Neuronal stem cell (in vitro differentiated cells): ENCODE measurements around the gene PADI6.

Experiments used
- DNase-seq: peaks from one replicate; pipeline ENCODE4 v3.0.0-alpha.2; 2013; ENCODE audit warnings: low spot score
- H2AFZ ChIP-seq: one replicate; pipeline ENCODE4 v1.6.1; 2013; ENCODE audit warnings: mild to moderate bottlenecking, low read length, inconsistent platforms
- H2AK5ac ChIP-seq: 2 replicates; pipeline ENCODE4 v1.6.1; 2013; ENCODE audit warnings: low read depth, mild to moderate bottlenecking, inconsistent platforms, low read length, moderate library complexity, mixed read lengths
- H2BK120ac ChIP-seq: 2 replicates; pipeline ENCODE4 v1.6.1; 2013; ENCODE audit warnings: low read depth, mild to moderate bottlenecking, inconsistent platforms, low read length, moderate library complexity, mixed read lengths
- H2BK12ac ChIP-seq: one replicate; pipeline ENCODE4 v1.6.1; 2013; ENCODE audit warnings: low read length, inconsistent platforms
- H2BK15ac ChIP-seq: 2 replicates; pipeline ENCODE4 v1.6.1; 2013; ENCODE audit warnings: mild to moderate bottlenecking, low read length, inconsistent platforms, mixed read lengths
- H2BK5ac ChIP-seq: one replicate; pipeline ENCODE4 v1.6.1; 2013; ENCODE audit warnings: inconsistent platforms, mild to moderate bottlenecking, low read length, moderate library complexity
- H3K14ac ChIP-seq: one replicate; pipeline ENCODE4 v1.6.1; 2013; ENCODE audit warnings: low read length, inconsistent platforms
- H3K18ac ChIP-seq: 2 replicates; pipeline ENCODE4 v1.6.1; 2013; ENCODE audit warnings: low read length, inconsistent platforms
- H3K23ac ChIP-seq: 2 replicates; pipeline ENCODE4 v1.6.1; 2013; ENCODE audit warnings: low read depth, mild to moderate bottlenecking, mixed read lengths, low read length, inconsistent platforms; ENCODE audit not compliant: poor library complexity
- H3K27ac ChIP-seq: replicated peaks from 3 replicates; pipeline ENCODE4 v1.5.1; 2013; ENCODE audit warnings: low read length, inconsistent platforms
- H3K27me3 ChIP-seq, 3 experiments: 2 replicates each; pipeline ENCODE4 v1.6.1; 2013; ENCODE audit warnings: low read length in 3 of 3, mild to moderate bottlenecking in 2 of 3, inconsistent platforms in 1 of 3, low read depth in 1 of 3, mixed read lengths in 1 of 3, moderate library complexity in 1 of 3; ENCODE audit not compliant: control insufficient read depth in 3 of 3, insufficient read depth in 3 of 3
- H3K36me3 ChIP-seq, 2 donors: replicated peaks in 1 of 2; 2 replicates each; pipeline ENCODE4 v1.6.1; 2013; ENCODE audit warnings: low read length in 2 of 2; ENCODE audit not compliant: control insufficient read depth in 2 of 2, insufficient read depth in 2 of 2
- H3K4ac ChIP-seq: 2 replicates; pipeline ENCODE4 v1.6.1; 2013; ENCODE audit warnings: inconsistent platforms, mild to moderate bottlenecking, low read length, moderate library complexity
- H3K4me1 ChIP-seq, 2 donors: 1 replicate in 1 of 2; 2 replicates in 1 of 2; pipeline ENCODE4 v1.6.1; 2013; ENCODE audit warnings: low read length in 2 of 2, low read depth in 1 of 2; ENCODE audit not compliant: control insufficient read depth in 2 of 2, insufficient read depth in 1 of 2
- H3K4me2 ChIP-seq: one replicate; pipeline ENCODE4 v1.6.1; 2013; ENCODE audit warnings: mild to moderate bottlenecking, low read length, inconsistent platforms; ENCODE audit not compliant: insufficient read depth, poor library complexity, severe bottlenecking
- H3K4me3 ChIP-seq, 2 donors: 2 replicates each; pipeline ENCODE4 v1.5.1; 2013; ENCODE audit warnings: low read length in 2 of 2, mild to moderate bottlenecking in 2 of 2, inconsistent platforms in 1 of 2, moderate library complexity in 1 of 2
- H3K79me1 ChIP-seq: one replicate; pipeline ENCODE4 v1.6.1; 2013; ENCODE audit warnings: low read depth, mild to moderate bottlenecking, inconsistent platforms, low read length, moderate library complexity
- H3K9ac ChIP-seq: one replicate; pipeline ENCODE4 v1.6.1; 2013; ENCODE audit warnings: mild to moderate bottlenecking, low read depth, low read length, inconsistent platforms; ENCODE audit not compliant: poor library complexity
- H3K9me3 ChIP-seq, 2 donors: replicated peaks in 1 of 2; 2 replicates each; pipeline versions ENCODE3 to v1.6.1; 2013; ENCODE audit warnings: low read length in 2 of 2, mild to moderate bottlenecking in 2 of 2, inconsistent platforms in 1 of 2, low read depth in 1 of 2, mixed read lengths in 1 of 2, moderate library complexity in 1 of 2; ENCODE audit not compliant: control insufficient read depth in 2 of 2, insufficient read depth in 1 of 2
- H4K8ac ChIP-seq: one replicate; pipeline ENCODE4 v1.6.1; 2013; ENCODE audit warnings: low read depth, mild to moderate bottlenecking, inconsistent platforms, low read length, moderate library complexity
- H4K91ac ChIP-seq: one replicate; pipeline ENCODE4 v1.6.1; 2013; ENCODE audit warnings: low read length, low read depth, mild to moderate bottlenecking, inconsistent platforms; ENCODE audit not compliant: poor library complexity
- WGBS, 2 donors: extraction: QIAGEN DNeasy Blood & Tissue Kit; methylation state at CpG; one replicate each; pipeline ENCODE4 v1.1.7; 2013; ENCODE audit warnings: missing lambda C conversion rate in 2 of 2, mixed read lengths in 1 of 2; ENCODE audit not compliant: insufficient read length in 2 of 2, insufficient replicate concordance in 1 of 2; ENCODE audit errors: extremely low coverage in 2 of 2; 5-methylcytosine and 5-hydroxymethylcytosine counted together

PADI6 gene

DNA sequence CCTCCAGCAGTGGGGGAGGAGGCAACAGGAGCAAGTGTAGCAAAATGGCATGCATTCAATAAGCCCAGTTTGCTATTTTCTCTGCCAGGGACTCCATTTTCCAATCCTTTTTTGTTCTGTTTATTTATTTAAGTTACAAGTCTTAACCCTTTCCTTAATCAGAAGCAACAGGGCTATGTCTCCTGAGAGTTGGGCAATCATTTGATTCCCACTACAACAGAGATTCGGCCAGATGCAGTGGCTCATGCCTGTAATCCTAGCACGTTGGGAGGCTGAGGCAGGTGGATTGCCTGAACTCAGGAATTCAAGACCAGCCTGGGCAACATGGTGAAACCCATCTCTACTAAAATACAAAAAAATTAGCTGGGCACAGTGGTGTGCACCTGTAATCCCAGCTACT lies 42.0 kb downstream of the PADI6 start:
- Histone ChIP-seq H2BK5ac (no peak overlapping the region), H3K4me3 (no peak overlapping the region), H2AK5ac (no peak overlapping the region), H3K36me3 (peaks cover 76 to 97% of the 10 kb centered on the region in 2 donors), H2AFZ (no peak overlapping the region), H2BK120ac (no peak overlapping the region), H3K79me1 (peaks cover 7% of the 10 kb centered on the region), H2BK12ac (no peak overlapping the region), H3K4me1 (no peaks in the 10 kb centered on the region), H3K4ac (no peak overlapping the region), H2BK15ac (no peak overlapping the region), H3K9me3 (no peaks in the 10 kb centered on the region), H3K14ac (no peak overlapping the region), H3K27me3 (no peaks in the 10 kb centered on the region), H4K8ac (no peak overlapping the region), H3K27ac (no peak overlapping the region), H3K4me2 (no peak overlapping the region), H3K18ac (no peak overlapping the region), H3K9ac (no peak overlapping the region), H3K23ac (no peak overlapping the region), H4K91ac (no peak overlapping the region)
- no CpG with 5 or more reads among the region's 2 CpGs for WGBS, 2 donors
- no peak for DNase-seq

- Histone ChIP-seq H2BK15ac (no peak overlapping the region), H3K27me3 (no peaks in the 10 kb centered on the region), H3K4ac (no peak overlapping the region), H3K79me1 (peaks cover 13% of the 10 kb centered on the region), H3K4me3 (no peak overlapping the region), H3K14ac (no peak overlapping the region), H2AK5ac (no peak overlapping the region), H3K36me3 (peaks cover 67 to 97% of the 10 kb centered on the region in 2 donors), H2BK12ac (no peak overlapping the region), H3K23ac (no peak overlapping the region), H3K9me3 (no peaks in the 10 kb centered on the region), H2BK120ac (no peak overlapping the region), H3K27ac (no peak overlapping the region), H4K8ac (no peak overlapping the region), H3K4me2 (no peak overlapping the region), H2AFZ (no peak overlapping the region), H2BK5ac (no peak overlapping the region), H3K18ac (no peak overlapping the region), H3K4me1 (no peaks in the 10 kb centered on the region), H4K91ac (no peak overlapping the region), H3K9ac (no peak overlapping the region)
- WGBS, 2 donors = no CpG with 5 or more reads among the region's 20 CpGs
- DNase-seq = no peak
Measured at GRCh38 chr1:17416389-17416788, 44.4 kb downstream of the PADI6 start.

DNA sequence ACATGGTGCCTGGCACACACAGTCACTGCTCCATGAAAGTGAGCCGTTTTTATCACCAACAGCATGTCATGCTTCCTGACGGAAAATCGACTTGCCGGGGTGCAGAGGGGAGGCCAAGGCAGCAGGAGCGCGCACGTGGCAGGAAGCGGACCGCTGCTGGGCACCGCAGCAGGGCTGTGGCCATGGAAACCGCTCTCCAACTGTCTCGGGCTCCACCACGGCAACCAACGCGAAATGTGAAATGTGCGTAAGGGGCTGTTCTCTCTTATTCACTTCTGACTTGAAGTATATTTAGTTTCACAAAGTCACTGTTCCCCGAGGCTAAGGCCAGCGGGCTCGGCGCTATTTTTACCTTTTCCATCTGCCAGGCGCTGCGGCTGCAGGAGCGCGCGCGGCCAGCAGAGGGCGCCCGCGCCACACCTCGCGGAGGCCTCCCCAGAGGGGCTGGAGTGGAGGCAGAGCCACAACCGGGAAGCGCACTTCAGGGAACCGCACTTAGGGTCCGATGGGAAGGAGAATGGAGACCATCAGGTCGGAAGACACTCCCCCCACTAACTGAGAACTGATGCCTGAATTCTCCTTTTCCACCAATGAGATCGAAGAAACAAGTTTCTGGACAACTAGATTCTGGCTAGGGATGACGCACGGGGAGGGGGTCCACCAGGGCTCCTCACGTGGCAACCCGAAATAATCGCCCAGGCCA lies 47.8 kb downstream of the PADI6 start:
- Histone ChIP-seq H3K4me2 (no peak overlapping the region), H2BK120ac (no peak overlapping the region), H4K91ac (no peak overlapping the region), H2BK5ac (no peak overlapping the region), H2AFZ (no peak overlapping the region), H3K4ac (no peak overlapping the region), H3K9me3 (no peaks in the 10 kb centered on the region), H3K4me1 (no peaks in the 10 kb centered on the region), H3K14ac (no peak overlapping the region), H3K79me1 (peaks cover 13% of the 10 kb centered on the region), H3K23ac (no peak overlapping the region), H3K18ac (peak overlapping the region; percentile 2), H2AK5ac (no peak overlapping the region), H3K4me3 (no peak overlapping the region), H3K36me3 (peaks cover 62 to 97% of the 10 kb centered on the region in 2 donors), H2BK12ac (no peak overlapping the region), H3K9ac (no peak overlapping the region), H4K8ac (no peak overlapping the region), H3K27me3 (no peaks in the 10 kb centered on the region), H3K27ac (no peak overlapping the region), H2BK15ac (no peak overlapping the region)
- WGBS, 2 donors = no CpG with 5 or more reads among the region's 42 CpGs
- DNase-seq = peak; percentile 51

DNA sequence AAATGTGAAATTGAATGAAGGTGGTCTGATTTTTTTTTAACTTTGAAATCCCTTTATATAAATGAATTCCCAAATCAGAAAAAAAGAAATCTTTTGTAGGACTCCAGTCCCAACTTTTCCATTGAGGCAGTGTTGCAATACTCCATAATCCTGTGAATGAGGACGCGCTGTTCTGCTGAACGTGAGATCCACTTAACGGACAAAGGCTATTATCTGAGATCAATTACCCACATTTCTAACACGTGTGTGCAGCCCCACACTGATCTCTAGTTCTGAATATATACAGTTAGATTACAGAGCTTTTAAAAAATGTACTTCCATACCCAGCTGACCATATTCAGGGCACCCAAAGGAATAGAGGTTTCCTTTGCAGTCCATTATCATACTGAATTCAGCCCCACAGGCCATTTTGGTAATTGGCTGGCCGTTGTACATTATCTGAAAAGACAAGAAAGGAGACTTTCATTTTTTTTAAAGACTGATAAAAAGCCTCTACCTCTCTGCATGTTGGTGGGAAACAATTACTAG lies 48.5 kb downstream of the PADI6 start:
- H2AK5ac ChIP-seq = no peak overlapping the region
- no peak overlapping the region for H3K4me2 ChIP-seq
- no peak for DNase-seq
- H3K4me3 ChIP-seq = no peak overlapping the region
- no peak overlapping the region for H2BK15ac ChIP-seq
- no peak overlapping the region for H3K23ac ChIP-seq
- peaks cover 65 to 97% of the 10 kb centered on the region in 2 donors for H3K36me3 ChIP-seq
- no peak overlapping the region for H3K27ac ChIP-seq
- H3K18ac ChIP-seq = no peak overlapping the region
- no peak overlapping the region for H2BK5ac ChIP-seq
- no peaks in the 10 kb centered on the region for H3K27me3 ChIP-seq
- H3K9ac ChIP-seq = no peak overlapping the region
- peaks cover 15% of the 10 kb centered on the region for H3K79me1 ChIP-seq
- H4K91ac ChIP-seq = no peak overlapping the region
- no peak overlapping the region for H2BK12ac ChIP-seq
- no peak overlapping the region for H2BK120ac ChIP-seq
- no peaks in the 10 kb centered on the region for H3K9me3 ChIP-seq
- no peak overlapping the region for H3K14ac ChIP-seq
- H2AFZ ChIP-seq = no peak overlapping the region
- no peaks in the 10 kb centered on the region for H3K4me1 ChIP-seq
- no peak overlapping the region for H4K8ac ChIP-seq
- no peak overlapping the region for H3K4ac ChIP-seq
- WGBS, 2 donors = no CpG with 5 or more reads among the region's 6 CpGs
